ENCODE data around the gene YARS1.

- no peak for TF ChIP-seq CTCF (IDR thresholded peaks at IDR 0.05)
- TF ChIP-seq ZFX (IDR thresholded peaks at IDR 0.05; ENCODE audit: borderline replicate concordance) = no peak
Observed at GRCh38 chr1:32768110-32768850, 48.9 kb downstream of the YARS1 start.

Measured in 22Rv1 (cell line).